ENCODE data around the gene PSMB8.

PSMB8 gene

GRCh38 chr6:32792901-32793435 lies 50.9 kb downstream of the PSMB8 start:
- DNase-seq: no peak
